H1 (cell line): ENCODE measurements around the gene GMPR. TPM values are rescaled to one million over a fixed set of nuclear protein-coding genes. Genes with fewer than 3 reads are reported as not detected.

ENCODE experiments used
- CTCF ChIA-PET: fragments of 300-600 bp; sonication (Branson Sonifier 250); formaldehyde crosslinking; loops from one replicate; lab custom pipeline; 2021; ENCODE audit not compliant: partially characterized antibody; lab: Charles Lee
- POLR2A ChIA-PET: fragments of 300-600 bp; sonication (Branson Sonifier 250); formaldehyde crosslinking; loops from one replicate; lab custom pipeline; 2021; ENCODE audit warnings: inconsistent platforms; ENCODE audit not compliant: partially characterized antibody; lab: Charles Lee
- DNase-seq, 2 experiments: peaks; one replicate each; pipeline versions ENCODE4 v3.0.0 to v3.0.0-alpha.2; 2010 to 2022; ENCODE audit warnings: low spot score in 2 of 2, low read depth in 1 of 2, mixed read lengths in 1 of 2
- FAIRE-seq: peaks from 2 replicates; lab custom pipeline; 2011; peaks lifted over from hg19 to GRCh38; lab: Jason Lieb, UNC
- H2AFZ ChIP-seq: 2 replicates; pipeline ENCODE4 v1.8.1; 2012; ENCODE audit warnings: low read length, inconsistent platforms
- H2AK5ac ChIP-seq: 2 replicates; pipeline ENCODE4 v1.6.1; 2013; ENCODE audit warnings: low read depth, low read length
- H2BK120ac ChIP-seq: replicated peaks from 2 replicates; pipeline ENCODE3; 2013; ENCODE audit warnings: low read depth, low read length, inconsistent platforms
- H2BK12ac ChIP-seq: 2 replicates; pipeline ENCODE4 v1.6.1; 2013; ENCODE audit warnings: low read depth, low read length
- H2BK15ac ChIP-seq: 2 replicates; pipeline ENCODE4 v1.6.1; 2013; ENCODE audit warnings: low read length
- H2BK20ac ChIP-seq: 2 replicates; pipeline ENCODE4 v1.6.1; 2013; ENCODE audit warnings: low read length
- H2BK5ac ChIP-seq: 2 replicates; pipeline ENCODE4 v1.6.1; 2013; ENCODE audit warnings: low read depth, low read length
- H3K14ac ChIP-seq: 2 replicates; pipeline ENCODE4 v1.6.1; 2013; ENCODE audit warnings: inconsistent platforms; ENCODE audit not compliant: insufficient read length
- H3K18ac ChIP-seq: 2 replicates; pipeline ENCODE4 v1.6.1; 2013; ENCODE audit warnings: low read length; ENCODE audit errors: extremely low read depth
- H3K23ac ChIP-seq: 2 replicates; pipeline ENCODE4 v1.6.1; 2013; ENCODE audit warnings: inconsistent platforms; ENCODE audit not compliant: insufficient read length
- H3K23me2 ChIP-seq: 2 replicates; pipeline ENCODE4 v1.6.1; 2013; ENCODE audit warnings: low read depth, low read length
- H3K27ac ChIP-seq: 2 replicates; pipeline ENCODE4 v1.6.1; 2011; ENCODE audit warnings: low read depth, low read length, inconsistent platforms
- H3K27me3 ChIP-seq, 4 experiments: replicated peaks in 1 of 4; 1 replicate in 1 of 4; 2 replicates in 3 of 4; pipeline versions ENCODE4 v1.6.1 to v1.8.1; 2011 to 2013; ENCODE audit warnings: low read length in 3 of 4, mild to moderate bottlenecking in 3 of 4, inconsistent platforms in 2 of 4, mixed read lengths in 2 of 4, moderate library complexity in 1 of 4; ENCODE audit not compliant: control insufficient read depth in 3 of 4, insufficient read depth in 3 of 4; ENCODE audit errors: extremely low read depth in 1 of 4
- H3K36me3 ChIP-seq, 4 experiments: 2 replicates each; pipeline versions ENCODE4 v1.6.1 to v1.8.1; 2011 to 2013; ENCODE audit warnings: mild to moderate bottlenecking in 4 of 4, low read length in 3 of 4, moderate library complexity in 2 of 4, control low read depth in 1 of 4, inconsistent platforms in 1 of 4; ENCODE audit not compliant: insufficient read depth in 4 of 4, control insufficient read depth in 2 of 4
- H3K4ac ChIP-seq: replicated peaks from 2 replicates; pipeline ENCODE3; 2013; ENCODE audit warnings: low read length, low read depth, mixed read lengths, inconsistent platforms; ENCODE audit not compliant: insufficient read length
- H3K4me1 ChIP-seq, 4 experiments: replicated peaks in 1 of 4; 1 replicate in 1 of 4; 2 replicates in 3 of 4; pipeline versions ENCODE4 v1.6.1 to v1.8.1; 2011 to 2013; ENCODE audit warnings: low read length in 3 of 4, inconsistent platforms in 2 of 4, mixed read lengths in 1 of 4; ENCODE audit not compliant: insufficient read depth in 4 of 4, control insufficient read depth in 3 of 4
- H3K4me2 ChIP-seq, 2 experiments: 2 replicates each; pipeline versions ENCODE4 v1.6.1 to v1.8.1; 2011 to 2013; ENCODE audit warnings: low read depth in 2 of 2, low read length in 2 of 2, control low read depth in 1 of 2, inconsistent platforms in 1 of 2, mild to moderate bottlenecking in 1 of 2; ENCODE audit not compliant: insufficient read depth in 1 of 2
- H3K4me3 ChIP-seq, 4 experiments: fragments of 200-600, 300-600 bp in 1 of 4; sonication (generic), shearing (Covaris generic), sonication (Bioruptor Twin) in 1 of 4; 2 replicates each; pipeline versions ENCODE4 v1.5.1 to v1.8.1; 2011 to 2016; ENCODE audit warnings: low read length in 4 of 4, low read depth in 3 of 4, control low read depth in 2 of 4, inconsistent platforms in 2 of 4, mild to moderate bottlenecking in 2 of 4, mixed read lengths in 1 of 4, moderate library complexity in 1 of 4; ENCODE audit not compliant: insufficient read depth in 2 of 4; ENCODE audit errors: extremely low read depth in 1 of 4
- H3K56ac ChIP-seq: replicated peaks from 2 replicates; pipeline ENCODE3; 2013; ENCODE audit warnings: low read depth, mild to moderate bottlenecking, mixed read lengths, low read length, inconsistent platforms; ENCODE audit not compliant: insufficient read length
- H3K79me1 ChIP-seq: 2 replicates; pipeline ENCODE4 v1.6.1; 2013; ENCODE audit warnings: low read depth, low read length, control low read depth
- H3K79me2 ChIP-seq, 2 experiments: 2 replicates each; pipeline versions ENCODE4 v1.6.1 to v1.8.1; 2012 to 2013; ENCODE audit warnings: low read length in 2 of 2, mild to moderate bottlenecking in 2 of 2, inconsistent platforms in 1 of 2; ENCODE audit not compliant: insufficient read depth in 2 of 2, control insufficient read depth in 1 of 2
- H3K9ac ChIP-seq, 4 experiments: replicated peaks in 1 of 4; 1 replicate in 1 of 4; 2 replicates in 3 of 4; pipeline versions ENCODE4 v1.6.1 to v1.8.1; 2011 to 2013; ENCODE audit warnings: low read depth in 3 of 4, low read length in 3 of 4, control low read depth in 2 of 4, mild to moderate bottlenecking in 2 of 4, moderate library complexity in 2 of 4, inconsistent platforms in 1 of 4; ENCODE audit errors: extremely low read depth in 1 of 4
- H3K9me3 ChIP-seq, 2 experiments: 2 replicates each; pipeline versions ENCODE4 v1.6.1 to v1.8.1; 2012 to 2013; ENCODE audit warnings: mild to moderate bottlenecking in 2 of 2, moderate library complexity in 2 of 2, control low read depth in 1 of 2, inconsistent platforms in 1 of 2, low read depth in 1 of 2, low read length in 1 of 2, mixed read lengths in 1 of 2; ENCODE audit not compliant: insufficient read depth in 2 of 2
- H4K20me1 ChIP-seq, 2 experiments: replicated peaks in 1 of 2; 2 replicates each; pipeline versions ENCODE3 to v1.8.1; 2011 to 2013; ENCODE audit warnings: inconsistent platforms in 2 of 2, low read length in 2 of 2, mild to moderate bottlenecking in 1 of 2; ENCODE audit not compliant: insufficient read depth in 2 of 2, control insufficient read depth in 1 of 2
- H4K5ac ChIP-seq: 2 replicates; pipeline ENCODE4 v1.6.1; 2013; ENCODE audit warnings: low read length, low read depth, mixed read lengths, inconsistent platforms; ENCODE audit not compliant: insufficient read length
- H4K8ac ChIP-seq: 2 replicates; pipeline ENCODE4 v1.8.0; 2013; ENCODE audit warnings: mild to moderate bottlenecking, moderate library complexity, low read length, inconsistent platforms; ENCODE audit not compliant: insufficient read depth; ENCODE audit errors: extremely low read depth
- H4K91ac ChIP-seq: replicated peaks from 2 replicates; pipeline ENCODE3; 2013; ENCODE audit warnings: low read length, mixed read lengths, inconsistent platforms; ENCODE audit not compliant: insufficient read length
- CREB1 ChIP-seq: IDR thresholded peaks from 2 replicates; pipeline ENCODE4 v1.6.1; 2012; ENCODE audit warnings: inconsistent platforms
- EGR1 ChIP-seq: IDR thresholded peaks from 2 replicates; pipeline ENCODE4 v1.6.1; 2011; ENCODE audit warnings: low read depth, low read length, borderline replicate concordance
- GTF2F1 ChIP-seq: IDR thresholded peaks from 2 replicates; pipeline ENCODE4 v1.6.1; 2012; ENCODE audit warnings: low read depth, low read length, improper control_type of control experiment, borderline replicate concordance
- JUND ChIP-seq: IDR thresholded peaks from 2 replicates; pipeline ENCODE4 v1.6.1; 2011; ENCODE audit warnings: mild to moderate bottlenecking, improper control_type of control experiment, low read length
- PHF8 ChIP-seq: fragments of 200-600 bp; sonication (generic); conservative IDR thresholded peaks from 2 replicates; pipeline ENCODE4 v1.7.1; 2012; ENCODE audit warnings: low read depth, mild to moderate bottlenecking, inconsistent platforms, low read length, moderate library complexity
- SAP30 ChIP-seq: fragments of 300-600 bp; sonication (generic); IDR thresholded peaks from 2 replicates; pipeline ENCODE4 v1.7.1; 2012; ENCODE audit warnings: low read length, moderate library complexity, mild to moderate bottlenecking, inconsistent platforms; ENCODE audit not compliant: insufficient read depth, insufficient replicate concordance
- SP2 ChIP-seq: IDR thresholded peaks from 2 replicates; pipeline ENCODE4 v1.6.1; 2012; ENCODE audit warnings: mild to moderate bottlenecking, low read length, inconsistent platforms
- SP4 ChIP-seq: IDR thresholded peaks from 2 replicates; pipeline ENCODE4 v1.6.1; 2012; ENCODE audit warnings: low read length, inconsistent platforms
- SUZ12 ChIP-seq: fragments of 200-600 bp; sonication (generic); IDR thresholded peaks from 2 replicates; pipeline ENCODE4 v1.6.1; 2012; ENCODE audit warnings: mild to moderate bottlenecking, inconsistent platforms, low read length, moderate library complexity, mixed read lengths
- TCF12 ChIP-seq: IDR thresholded peaks from 2 replicates; pipeline ENCODE4 v1.6.1; 2011; ENCODE audit warnings: low read depth, mild to moderate bottlenecking, low read length
- YY1 ChIP-seq: IDR thresholded peaks from 2 replicates; pipeline ENCODE4 v1.6.1; 2011; ENCODE audit warnings: low read depth, mild to moderate bottlenecking, low read length
- WGBS, 2 experiments: shearing (Covaris generic) in 1 of 2; methylation state at CpG; one replicate each; pipeline versions ENCODE4 v1.1.6 to v1.1.7; 2013 to 2015; ENCODE audit warnings: low lambda C conversion rate in 2 of 2, mixed read lengths in 2 of 2, inconsistent platforms in 1 of 2, low coverage in 1 of 2, missing lambda C conversion rate in 1 of 2; ENCODE audit not compliant: insufficient replicate concordance in 2 of 2, insufficient coverage in 1 of 2, insufficient read length in 1 of 2; ENCODE audit errors: extremely low coverage in 1 of 2, missing lambda C conversion rate in 1 of 2; 5-methylcytosine and 5-hydroxymethylcytosine counted together
- polyA plus RNA-seq, 7 experiments: library from polyadenylated mRNA; depleted of rRNA in 3 of 7; stranded (reverse) in 5 of 7; unstranded in 2 of 7; fragments of >200 nt in 5 of 7; fragments of 200-250 nt in 2 of 7; gene quantifications; 1 replicate in 5 of 7; 2 replicates in 1 of 7; 4 replicates in 1 of 7; pipeline versions ENCODE4 v1.2.1 to v1.2.3, GENCODE V29; 2011 to 2013; ENCODE audit warnings: missing spikeins in 2 of 7, mixed read lengths in 2 of 7
- total RNA-seq: library from RNA; stranded (reverse); fragmentation: NEBNext Ultra II Directional; extraction: Animal tissue kit (Norgen Biotek cat#: 25700); gene quantifications from 2 replicates; pipeline ENCODE4 v1.2.1, GENCODE V29; 2021
- TF ChIP-seq, protein P1 (sequence below): IDR thresholded peaks from 2 replicates; pipeline ENCODE4 v1.6.1; 2012; ENCODE audit warnings: inconsistent platforms
- TF ChIP-seq, protein P2 (sequence below): IDR thresholded peaks from 2 replicates; pipeline ENCODE4 v1.6.1; 2012; ENCODE audit warnings: inconsistent platforms

The GMPR gene
- total and polyA plus RNA-seq, 2 of the 8 experiments (the other 6 are each of a cell fraction or from before 2014, with no cell fraction given), result 0.99 to 1.2 TPM

DNA sequence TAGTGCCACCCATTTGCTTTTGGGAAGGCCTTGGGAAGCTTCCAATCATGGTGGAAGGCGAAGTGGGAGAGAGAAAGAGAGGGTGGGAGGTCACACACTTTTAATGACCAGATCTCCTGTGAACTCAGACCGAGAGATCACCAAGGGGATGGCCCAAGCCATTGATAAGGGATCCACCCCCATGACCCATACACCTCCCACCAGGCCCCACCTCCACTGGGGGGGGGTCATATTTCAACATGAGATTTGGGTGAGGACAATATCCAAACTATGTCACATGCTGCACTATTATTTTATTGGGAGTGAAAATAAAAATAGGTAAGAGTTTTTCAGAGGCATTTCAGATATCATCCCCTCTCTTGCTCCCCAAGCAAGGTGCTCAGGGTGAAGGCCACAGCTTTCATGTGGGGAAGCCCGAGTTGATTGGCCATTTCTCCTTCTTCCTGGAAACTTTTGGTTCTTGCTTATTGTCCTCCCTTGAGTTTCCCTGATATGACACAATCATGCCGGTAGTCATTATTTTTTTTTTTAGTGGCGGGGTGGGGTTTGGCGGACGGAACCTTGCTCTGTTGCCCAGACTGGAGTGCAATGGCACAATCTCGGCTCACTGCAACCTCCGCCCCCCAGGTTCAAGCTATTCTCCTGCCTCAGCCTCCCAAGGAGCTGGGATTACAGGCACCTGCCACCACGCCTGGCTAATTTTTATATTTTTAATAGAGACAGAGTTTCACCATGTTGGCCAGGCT is 15.2 kb downstream of the GMPR start:
- no peak for FAIRE-seq
- no peak overlapping the region for H3K14ac ChIP-seq
- no peak overlapping the region for H3K56ac ChIP-seq
- no peaks in the 10 kb centered on the region for H3K79me2 ChIP-seq
- H3K23ac ChIP-seq, result no peak overlapping the region
- no peak for DNase-seq
- H4K8ac ChIP-seq, result no peak overlapping the region
- H2BK120ac ChIP-seq, result no peak overlapping the region
- H3K4me3 ChIP-seq, result no peak overlapping the region
- ChIA-PET POLR2A (no interaction called here), CTCF (interaction anchor here (0.9 to 1.8 kb wide), 2 partner anchors 21 to 48 kb away, joined by 4 to 6 read pairs; no protein-coding TSS in a partner anchor)
- H3K4ac ChIP-seq, result no peak overlapping the region
- no peak overlapping the region for H2BK5ac ChIP-seq
- H2AFZ ChIP-seq, result no peak overlapping the region
- 86% methylated on average over 9 of the region's 10 CpGs; no CpG with 5 or more reads in 1 of the 2 experiments for WGBS, 2 experiments
- H3K18ac ChIP-seq, result no peak overlapping the region
- H2BK15ac ChIP-seq, result no peak overlapping the region
- peaks cover 0 to 12% (median 6%) of the 10 kb centered on the region in 4 experiments; a peak in 4 of 7 replicates for H3K4me1 ChIP-seq
- no peaks in the 10 kb centered on the region for H3K27me3 ChIP-seq
- no peak overlapping the region for H4K91ac ChIP-seq
- H3K79me1 ChIP-seq, result no peaks in the 10 kb centered on the region
- H3K27ac ChIP-seq, result no peak overlapping the region
- H3K9me3 ChIP-seq, result no peaks in the 10 kb centered on the region
- H3K9ac ChIP-seq, result no peak overlapping the region
- no peaks in the 10 kb centered on the region for H4K20me1 ChIP-seq
- H2AK5ac ChIP-seq, result no peak overlapping the region
- H2BK20ac ChIP-seq, result no peak overlapping the region
- H3K23me2 ChIP-seq, result no peaks in the 10 kb centered on the region
- no peak overlapping the region for H4K5ac ChIP-seq
- no peak overlapping the region for H2BK12ac ChIP-seq
- H3K4me2 ChIP-seq, result no peak overlapping the region
- no peaks in the 10 kb centered on the region for H3K36me3 ChIP-seq
- TF ChIP-seq PHF8 (no peak), SAP30 (no peak), JUND (no peak), SP4 (no peak), GTF2F1 (no peak), TCF12 (no peak), CREB1 (no peak), SP2 (no peak), YY1 (no peak), EGR1 (no peak), SUZ12 (no peak)
- TF ChIP-seq, protein P1, sequence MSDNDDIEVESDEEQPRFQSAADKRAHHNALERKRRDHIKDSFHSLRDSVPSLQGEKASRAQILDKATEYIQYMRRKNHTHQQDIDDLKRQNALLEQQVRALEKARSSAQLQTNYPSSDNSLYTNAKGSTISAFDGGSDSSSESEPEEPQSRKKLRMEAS, result no peak
- TF ChIP-seq, protein P2, sequence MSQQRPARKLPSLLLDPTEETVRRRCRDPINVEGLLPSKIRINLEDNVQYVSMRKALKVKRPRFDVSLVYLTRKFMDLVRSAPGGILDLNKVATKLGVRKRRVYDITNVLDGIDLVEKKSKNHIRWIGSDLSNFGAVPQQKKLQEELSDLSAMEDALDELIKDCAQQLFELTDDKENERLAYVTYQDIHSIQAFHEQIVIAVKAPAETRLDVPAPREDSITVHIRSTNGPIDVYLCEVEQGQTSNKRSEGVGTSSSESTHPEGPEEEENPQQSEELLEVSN, result no peak
